Measurements from ENCODE around the gene KSR1.

DNA sequence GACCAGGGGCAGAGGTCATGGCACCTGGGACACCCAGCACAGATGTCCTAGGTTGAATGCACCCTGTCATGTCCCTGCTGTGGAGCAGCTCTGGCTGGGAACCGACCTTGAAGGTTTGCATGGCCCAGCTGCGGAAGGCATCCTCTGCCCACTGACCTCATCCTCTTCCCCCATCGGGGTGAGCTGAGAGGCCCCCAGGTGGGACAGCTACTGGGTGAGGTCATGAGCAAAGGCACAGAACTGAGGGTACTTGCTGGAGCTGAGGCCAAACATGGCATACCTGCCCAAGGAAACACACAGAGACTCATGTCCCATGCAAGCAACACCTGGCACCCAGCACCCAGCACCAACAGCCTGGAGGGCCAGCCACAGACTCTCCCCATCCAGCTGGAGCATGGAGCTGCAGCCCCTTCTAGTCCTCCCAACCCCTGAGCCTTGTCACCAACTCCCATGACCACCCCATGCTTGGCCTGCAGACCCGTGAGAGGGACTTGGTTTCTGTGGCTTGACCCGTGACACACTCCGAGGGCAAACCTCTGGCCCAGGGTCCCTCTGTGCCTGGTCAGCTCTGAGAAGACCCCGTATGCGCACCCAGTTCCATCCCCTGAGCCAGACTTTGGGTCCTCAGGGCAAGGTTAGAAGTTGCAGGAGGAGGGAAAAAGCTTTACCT, 207.8 kb downstream of the KSR1 start:
- no peak for TF ChIP-seq EZH2 (IDR thresholded peaks at IDR 0.05; ENCODE audit: insufficient read depth, poor library complexity, severe bottlenecking)
- no peak for TF ChIP-seq EZH2phosphoT487 (IDR thresholded peaks at IDR 0.05; ENCODE audit: insufficient read depth, low read depth)

Data from GM23248 (cell line).